C4-2B (cell line): ENCODE measurements around the gene PGGHG.

ENCODE experiments used
- H3K27ac ChIP-seq: fragments of 450-650 bp; 2 replicates; pipeline ENCODE4 v1.5.1; 2017
- CTCF ChIP-seq: fragments of 450-650 bp; conservative IDR thresholded peaks from 2 replicates; pipeline ENCODE4 v1.5.1; 2017; ENCODE audit warnings: mild to moderate bottlenecking
- ZFX ChIP-seq: fragments of 450-650 bp; IDR thresholded peaks from 2 replicates; pipeline ENCODE4 v1.6.1; 2017

Gene PGGHG

GRCh38 chr11:269146-269890, 19.6 kb upstream of the PGGHG start:
- H3K27ac ChIP-seq: no peak overlapping the region

GRCh38 chr11:270451-271318, 18.2 kb upstream of the PGGHG start:
- TF ChIP-seq ZFX (no peak), CTCF (no peak)
- H3K27ac ChIP-seq: no peak overlapping the region

More at GRCh38 chr11:269146-269890, 19.6 kb upstream of the PGGHG start:
- no peak for TF ChIP-seq ZFX
- TF ChIP-seq CTCF: peak; percentile 29; the same call in 1 of the 2 replicates

GRCh38 chr11:271319-271715, 17.6 kb upstream of the PGGHG start:
- no peak overlapping the region for H3K27ac ChIP-seq
- no peak for TF ChIP-seq ZFX
- TF ChIP-seq CTCF: no peak

- H3K27ac ChIP-seq: no peak overlapping the region
- TF ChIP-seq ZFX (no peak), CTCF (no peak)
These were observed 16.6 kb upstream of the PGGHG start for GRCh38 chr11:272195-272930.

GRCh38 chr11:272931-273198, 16.1 kb upstream of the PGGHG start:
- H3K27ac ChIP-seq: no peak overlapping the region
- TF ChIP-seq ZFX (no peak), CTCF (no peak)

GRCh38 chr11:276219-276618, 12.7 kb upstream of the PGGHG start:
- H3K27ac ChIP-seq: no peak overlapping the region
- TF ChIP-seq ZFX (no peak), CTCF (no peak)
